ENCODE results near the gene IGF2R.

IGF2R gene

DNA sequence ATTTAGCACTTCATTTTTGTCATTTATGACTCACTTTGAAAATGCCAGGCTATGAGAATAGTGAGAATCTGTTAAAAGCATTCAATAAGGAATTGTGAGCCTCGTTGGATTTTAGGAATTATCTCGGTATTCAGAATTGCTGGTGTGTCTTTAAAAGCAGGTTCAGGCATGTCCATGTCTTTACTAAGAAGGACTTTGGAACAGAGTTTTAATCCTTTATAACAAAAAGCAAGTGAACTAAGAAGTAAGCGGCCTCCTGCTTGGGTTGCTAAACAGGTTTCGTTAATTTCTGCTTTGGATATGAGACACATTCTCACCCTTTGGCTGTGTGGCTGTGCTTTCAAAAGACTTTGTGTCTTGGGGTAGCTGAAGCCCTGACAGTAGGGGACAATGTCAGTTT is 74.9 kb downstream of the IGF2R start:
- Histone ChIP-seq H3K9ac (ENCODE audit: low read depth in 1 of 2, low read length in 2 of 2) (no peak overlapping the region), H3K27ac (ENCODE audit: low read depth, low read length) (no peak overlapping the region), H3K4me1 (ENCODE audit: control insufficient read depth in 1 of 2, insufficient read depth in 2 of 2, low read length in 2 of 2) (peaks cover 0 to 14% of the 10 kb centered on the region in 2 donors), H3K9me3 (ENCODE audit: control insufficient read depth in 1 of 2, low read length in 2 of 2) (no peaks in the 10 kb centered on the region), H3K4me3 (ENCODE audit: low read depth in 1 of 2, low read length in 2 of 2) (no peak overlapping the region), H3K36me3 (ENCODE audit: control insufficient read depth in 1 of 2, insufficient read depth in 2 of 2, low read length in 2 of 2) (peaks cover 70 to 90% of the 10 kb centered on the region in 2 donors), H3K27me3 (ENCODE audit: control insufficient read depth in 1 of 2, insufficient read depth in 2 of 2, low read length in 2 of 2) (no peaks in the 10 kb centered on the region)

- H3K9me3 ChIP-seq (ENCODE audit: control insufficient read depth in 1 of 2, low read length in 2 of 2): no peaks in the 10 kb centered on the region
- H3K36me3 ChIP-seq (ENCODE audit: control insufficient read depth in 1 of 2, insufficient read depth in 2 of 2, low read length in 2 of 2): peaks cover 76 to 95% of the 10 kb centered on the region in 2 donors
- H3K27ac ChIP-seq (ENCODE audit: low read depth, low read length): no peak overlapping the region
These were observed 75.8 kb downstream of the IGF2R start for GRCh38 chr6:160044687-160045086.

GRCh38 chr6:160048471-160048870 is 79.6 kb downstream of the IGF2R start:
- no peak overlapping the region for H3K4me3 ChIP-seq (ENCODE audit: low read depth in 1 of 2, low read length in 2 of 2)
- peaks cover 68 to 84% of the 10 kb centered on the region in 2 donors for H3K36me3 ChIP-seq (ENCODE audit: control insufficient read depth in 1 of 2, insufficient read depth in 2 of 2, low read length in 2 of 2)

More at GRCh38 chr6:160044687-160045086, 75.8 kb downstream of the IGF2R start:
- Histone ChIP-seq H3K4me3 (ENCODE audit: low read depth in 1 of 2, low read length in 2 of 2) (no peak overlapping the region), H3K27me3 (ENCODE audit: control insufficient read depth in 1 of 2, insufficient read depth in 2 of 2, low read length in 2 of 2) (no peaks in the 10 kb centered on the region), H3K9ac (ENCODE audit: low read depth in 1 of 2, low read length in 2 of 2) (no peak overlapping the region), H3K4me1 (ENCODE audit: control insufficient read depth in 1 of 2, insufficient read depth in 2 of 2, low read length in 2 of 2) (peaks cover 0 to 14% of the 10 kb centered on the region in 2 donors)

DNA sequence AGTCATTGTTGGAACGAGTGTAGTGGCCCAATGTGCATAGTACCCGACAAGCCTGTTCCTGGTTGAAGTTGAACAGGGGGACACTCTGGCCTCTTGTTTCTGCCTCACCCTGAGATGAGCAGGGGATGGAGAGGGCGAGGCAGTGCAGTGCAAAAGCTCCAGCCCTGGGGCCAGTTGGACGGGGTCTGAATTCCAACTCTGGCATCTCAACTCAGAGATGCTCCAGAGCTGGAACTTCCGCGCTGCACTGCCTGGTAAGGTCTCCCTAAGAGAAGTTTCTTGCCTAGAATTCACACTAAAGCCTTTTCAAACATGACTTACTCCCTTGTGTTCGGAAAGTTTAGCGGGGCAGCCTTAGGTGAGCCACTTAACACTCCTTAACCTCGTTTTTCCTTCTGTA is 80.5 kb downstream of the IGF2R start:
- Histone ChIP-seq H3K4me1 (ENCODE audit: control insufficient read depth in 1 of 2, insufficient read depth in 2 of 2, low read length in 2 of 2) (no peaks in the 10 kb centered on the region), H3K4me3 (ENCODE audit: low read depth in 1 of 2, low read length in 2 of 2) (no peak overlapping the region), H3K27ac (ENCODE audit: low read depth, low read length) (no peak overlapping the region), H3K27me3 (ENCODE audit: control insufficient read depth in 1 of 2, insufficient read depth in 2 of 2, low read length in 2 of 2) (no peaks in the 10 kb centered on the region), H3K9me3 (ENCODE audit: control insufficient read depth in 1 of 2, low read length in 2 of 2) (no peaks in the 10 kb centered on the region), H3K9ac (ENCODE audit: low read depth in 1 of 2, low read length in 2 of 2) (no peak overlapping the region), H3K36me3 (ENCODE audit: control insufficient read depth in 1 of 2, insufficient read depth in 2 of 2, low read length in 2 of 2) (peaks cover 71 to 84% of the 10 kb centered on the region in 2 donors)

More at GRCh38 chr6:160048471-160048870, 79.6 kb downstream of the IGF2R start:
- no peak overlapping the region for H3K27ac ChIP-seq (ENCODE audit: low read depth, low read length)
- no peaks in the 10 kb centered on the region for H3K9me3 ChIP-seq (ENCODE audit: control insufficient read depth in 1 of 2, low read length in 2 of 2)
- H3K9ac ChIP-seq (ENCODE audit: low read depth in 1 of 2, low read length in 2 of 2): no peak overlapping the region
- peaks cover 0 to 2% of the 10 kb centered on the region in 2 donors for H3K4me1 ChIP-seq (ENCODE audit: control insufficient read depth in 1 of 2, insufficient read depth in 2 of 2, low read length in 2 of 2)
- H3K27me3 ChIP-seq (ENCODE audit: control insufficient read depth in 1 of 2, insufficient read depth in 2 of 2, low read length in 2 of 2): no peaks in the 10 kb centered on the region

GRCh38 chr6:160050022-160050421 is 81.1 kb downstream of the IGF2R start:
- no peak overlapping the region for H3K9ac ChIP-seq (ENCODE audit: low read depth in 1 of 2, low read length in 2 of 2)
- no peaks in the 10 kb centered on the region for H3K27me3 ChIP-seq (ENCODE audit: control insufficient read depth in 1 of 2, insufficient read depth in 2 of 2, low read length in 2 of 2)
- H3K27ac ChIP-seq (ENCODE audit: low read depth, low read length): no peak overlapping the region
- no peaks in the 10 kb centered on the region for H3K4me1 ChIP-seq (ENCODE audit: control insufficient read depth in 1 of 2, insufficient read depth in 2 of 2, low read length in 2 of 2)
- no peak overlapping the region for H3K4me3 ChIP-seq (ENCODE audit: low read depth in 1 of 2, low read length in 2 of 2)
- H3K36me3 ChIP-seq (ENCODE audit: control insufficient read depth in 1 of 2, insufficient read depth in 2 of 2, low read length in 2 of 2): peaks cover 71 to 86% of the 10 kb centered on the region in 2 donors
- H3K9me3 ChIP-seq (ENCODE audit: control insufficient read depth in 1 of 2, low read length in 2 of 2): no peaks in the 10 kb centered on the region

DNA sequence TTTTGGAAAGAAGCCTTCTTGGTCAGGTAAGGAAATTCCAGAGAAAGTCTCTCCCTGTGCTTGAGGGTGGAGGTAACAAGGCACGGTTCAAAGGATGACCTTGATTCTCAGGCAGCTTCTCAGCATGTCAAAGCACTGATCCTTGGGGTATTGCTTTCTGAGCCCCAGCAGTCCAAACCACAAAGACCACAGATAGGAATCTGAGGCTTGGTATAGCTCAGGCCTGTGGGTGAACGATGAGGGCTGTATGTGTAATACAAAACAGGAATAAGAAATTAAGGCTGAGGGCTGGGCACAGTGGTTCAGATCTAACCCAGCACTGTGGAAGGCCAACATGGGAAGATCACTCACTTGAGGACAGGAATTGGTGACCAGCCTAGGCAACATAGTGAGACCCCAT is 82.5 kb downstream of the IGF2R start:
- H3K9me3 ChIP-seq (ENCODE audit: control insufficient read depth in 1 of 2, low read length in 2 of 2): no peaks in the 10 kb centered on the region
- no peak overlapping the region for H3K4me3 ChIP-seq (ENCODE audit: low read depth in 1 of 2, low read length in 2 of 2)
- H3K4me1 ChIP-seq (ENCODE audit: control insufficient read depth in 1 of 2, insufficient read depth in 2 of 2, low read length in 2 of 2): no peaks in the 10 kb centered on the region
- H3K27me3 ChIP-seq (ENCODE audit: control insufficient read depth in 1 of 2, insufficient read depth in 2 of 2, low read length in 2 of 2): no peaks in the 10 kb centered on the region
- peaks cover 75 to 87% of the 10 kb centered on the region in 2 donors for H3K36me3 ChIP-seq (ENCODE audit: control insufficient read depth in 1 of 2, insufficient read depth in 2 of 2, low read length in 2 of 2)
- no peak overlapping the region for H3K9ac ChIP-seq (ENCODE audit: low read depth in 1 of 2, low read length in 2 of 2)
- no peak overlapping the region for H3K27ac ChIP-seq (ENCODE audit: low read depth, low read length)

GRCh38 chr6:160054271-160054670 is 85.4 kb downstream of the IGF2R start:
- H3K4me3 ChIP-seq (ENCODE audit: low read depth in 1 of 2, low read length in 2 of 2): no peak overlapping the region
- H3K9ac ChIP-seq (ENCODE audit: low read depth in 1 of 2, low read length in 2 of 2): no peak overlapping the region
- no peak overlapping the region for H3K27ac ChIP-seq (ENCODE audit: low read depth, low read length)
- no peaks in the 10 kb centered on the region for H3K27me3 ChIP-seq (ENCODE audit: control insufficient read depth in 1 of 2, insufficient read depth in 2 of 2, low read length in 2 of 2)
- H3K36me3 ChIP-seq (ENCODE audit: control insufficient read depth in 1 of 2, insufficient read depth in 2 of 2, low read length in 2 of 2): peaks cover 65 to 85% of the 10 kb centered on the region in 2 donors
- H3K9me3 ChIP-seq (ENCODE audit: control insufficient read depth in 1 of 2, low read length in 2 of 2): no peaks in the 10 kb centered on the region
- H3K4me1 ChIP-seq (ENCODE audit: control insufficient read depth in 1 of 2, insufficient read depth in 2 of 2, low read length in 2 of 2): peaks cover 0 to 7% of the 10 kb centered on the region in 2 donors

DNA sequence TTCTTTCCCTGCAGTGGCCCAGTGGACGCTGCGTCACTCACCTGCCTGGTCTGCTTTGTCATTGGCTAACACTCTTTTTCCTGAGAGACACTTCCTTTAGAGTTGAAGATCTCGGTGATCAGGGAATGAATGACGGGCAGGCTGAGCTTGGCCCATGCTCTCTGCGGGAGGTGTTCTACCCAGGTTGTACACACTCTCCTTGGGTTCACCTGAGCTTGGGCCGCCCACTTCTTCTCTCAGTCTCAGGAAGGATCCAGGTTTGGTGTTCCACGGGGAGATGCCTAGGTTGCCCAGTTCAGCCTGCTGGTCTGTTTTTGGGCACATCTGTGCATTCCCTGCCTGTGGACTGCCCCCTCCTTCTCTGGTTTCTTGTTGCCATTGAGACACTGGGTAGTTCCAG is 86.0 kb downstream of the IGF2R start:
- no peak overlapping the region for H3K9ac ChIP-seq (ENCODE audit: low read depth in 1 of 2, low read length in 2 of 2)
- H3K36me3 ChIP-seq (ENCODE audit: control insufficient read depth in 1 of 2, insufficient read depth in 2 of 2, low read length in 2 of 2): peaks cover 65 to 85% of the 10 kb centered on the region in 2 donors

DNA sequence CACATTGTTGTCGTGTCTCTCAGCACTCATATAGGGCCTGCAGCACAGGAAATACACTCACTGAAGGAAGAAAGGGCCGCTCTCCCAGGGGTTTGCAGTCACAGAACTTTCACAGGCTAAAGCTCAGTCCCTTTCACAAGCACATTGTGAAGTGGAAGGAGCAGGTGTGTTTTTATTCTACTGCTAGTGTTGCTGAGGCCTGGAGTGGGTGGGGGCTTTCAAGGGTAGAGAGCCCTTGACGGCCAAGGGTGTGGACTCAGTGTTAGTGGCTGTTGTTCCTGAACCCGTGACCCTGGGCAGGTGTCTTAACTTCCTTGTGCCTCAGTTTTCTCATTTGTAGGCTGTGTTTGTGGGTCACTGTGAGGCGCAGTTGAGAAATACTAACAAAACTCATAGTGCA is 86.5 kb downstream of the IGF2R start:
- H3K27ac ChIP-seq (ENCODE audit: low read depth, low read length): no peak overlapping the region
- no peak overlapping the region for H3K4me3 ChIP-seq (ENCODE audit: low read depth in 1 of 2, low read length in 2 of 2)
- no peaks in the 10 kb centered on the region for H3K9me3 ChIP-seq (ENCODE audit: control insufficient read depth in 1 of 2, low read length in 2 of 2)
- peaks cover 65 to 85% of the 10 kb centered on the region in 2 donors for H3K36me3 ChIP-seq (ENCODE audit: control insufficient read depth in 1 of 2, insufficient read depth in 2 of 2, low read length in 2 of 2)
- peaks cover 0 to 7% of the 10 kb centered on the region in 2 donors for H3K4me1 ChIP-seq (ENCODE audit: control insufficient read depth in 1 of 2, insufficient read depth in 2 of 2, low read length in 2 of 2)
- no peaks in the 10 kb centered on the region for H3K27me3 ChIP-seq (ENCODE audit: control insufficient read depth in 1 of 2, insufficient read depth in 2 of 2, low read length in 2 of 2)
- H3K9ac ChIP-seq (ENCODE audit: low read depth in 1 of 2, low read length in 2 of 2): no peak overlapping the region

More for the DNA sequence above, 86.0 kb downstream of the IGF2R start:
- Histone ChIP-seq H3K27ac (ENCODE audit: low read depth, low read length) (no peak overlapping the region), H3K9me3 (ENCODE audit: control insufficient read depth in 1 of 2, low read length in 2 of 2) (no peaks in the 10 kb centered on the region), H3K27me3 (ENCODE audit: control insufficient read depth in 1 of 2, insufficient read depth in 2 of 2, low read length in 2 of 2) (no peaks in the 10 kb centered on the region), H3K4me3 (ENCODE audit: low read depth in 1 of 2, low read length in 2 of 2) (no peak overlapping the region), H3K4me1 (ENCODE audit: control insufficient read depth in 1 of 2, insufficient read depth in 2 of 2, low read length in 2 of 2) (peaks cover 0 to 7% of the 10 kb centered on the region in 2 donors)

DNA sequence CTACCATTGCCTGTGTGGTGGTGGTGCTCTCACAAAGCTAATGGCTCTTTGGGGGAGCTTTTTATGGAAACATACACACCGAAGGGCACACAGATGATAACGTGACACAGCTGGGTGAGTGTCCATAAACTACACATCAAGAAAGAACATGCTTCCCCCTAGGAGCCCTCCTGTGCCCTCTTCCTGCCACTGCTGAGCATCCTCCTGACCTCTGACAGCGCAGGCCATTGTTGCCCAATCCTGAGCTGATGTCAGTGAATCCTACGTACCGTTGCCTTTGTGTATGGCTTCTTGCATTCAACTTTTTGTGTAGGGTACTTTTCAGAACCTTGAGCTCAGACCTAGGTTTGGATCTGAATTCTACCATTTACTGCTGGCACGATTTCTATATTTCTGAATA is 86.9 kb downstream of the IGF2R start:
- peaks cover 64 to 85% of the 10 kb centered on the region in 2 donors for H3K36me3 ChIP-seq (ENCODE audit: control insufficient read depth in 1 of 2, insufficient read depth in 2 of 2, low read length in 2 of 2)
- H3K4me1 ChIP-seq (ENCODE audit: control insufficient read depth in 1 of 2, insufficient read depth in 2 of 2, low read length in 2 of 2): peaks cover 0 to 7% of the 10 kb centered on the region in 2 donors
- H3K27me3 ChIP-seq (ENCODE audit: control insufficient read depth in 1 of 2, insufficient read depth in 2 of 2, low read length in 2 of 2): no peaks in the 10 kb centered on the region
- H3K27ac ChIP-seq (ENCODE audit: low read depth, low read length): no peak overlapping the region
- no peak overlapping the region for H3K4me3 ChIP-seq (ENCODE audit: low read depth in 1 of 2, low read length in 2 of 2)
- H3K9me3 ChIP-seq (ENCODE audit: control insufficient read depth in 1 of 2, low read length in 2 of 2): no peaks in the 10 kb centered on the region
- H3K9ac ChIP-seq (ENCODE audit: low read depth in 1 of 2, low read length in 2 of 2): no peak overlapping the region

GRCh38 chr6:160057080-160057479 is 88.2 kb downstream of the IGF2R start:
- H3K4me1 ChIP-seq (ENCODE audit: control insufficient read depth in 1 of 2, insufficient read depth in 2 of 2, low read length in 2 of 2): peaks cover 0 to 7% of the 10 kb centered on the region in 2 donors
- H3K27me3 ChIP-seq (ENCODE audit: control insufficient read depth in 1 of 2, insufficient read depth in 2 of 2, low read length in 2 of 2): no peaks in the 10 kb centered on the region
- H3K9me3 ChIP-seq (ENCODE audit: control insufficient read depth in 1 of 2, low read length in 2 of 2): no peaks in the 10 kb centered on the region
- peaks cover 66 to 85% of the 10 kb centered on the region in 2 donors for H3K36me3 ChIP-seq (ENCODE audit: control insufficient read depth in 1 of 2, insufficient read depth in 2 of 2, low read length in 2 of 2)
- H3K27ac ChIP-seq (ENCODE audit: low read depth, low read length): no peak overlapping the region
- no peak overlapping the region for H3K4me3 ChIP-seq (ENCODE audit: low read depth in 1 of 2, low read length in 2 of 2)
- no peak overlapping the region for H3K9ac ChIP-seq (ENCODE audit: low read depth in 1 of 2, low read length in 2 of 2)

Data from duodenal mucosa (tissue), 2 donors.